GM12874 (cell line): ENCODE measurements around the gene HECTD4.

Source experiments
- TF ChIP-seq, protein P1 (sequence below): IDR thresholded peaks from 2 replicates; pipeline ENCODE4 v1.5.1; 2011; ENCODE audit warnings: low read depth, mild to moderate bottlenecking, control low read depth, low read length, moderate library complexity; ENCODE audit not compliant: insufficient read depth

Gene HECTD4

DNA sequence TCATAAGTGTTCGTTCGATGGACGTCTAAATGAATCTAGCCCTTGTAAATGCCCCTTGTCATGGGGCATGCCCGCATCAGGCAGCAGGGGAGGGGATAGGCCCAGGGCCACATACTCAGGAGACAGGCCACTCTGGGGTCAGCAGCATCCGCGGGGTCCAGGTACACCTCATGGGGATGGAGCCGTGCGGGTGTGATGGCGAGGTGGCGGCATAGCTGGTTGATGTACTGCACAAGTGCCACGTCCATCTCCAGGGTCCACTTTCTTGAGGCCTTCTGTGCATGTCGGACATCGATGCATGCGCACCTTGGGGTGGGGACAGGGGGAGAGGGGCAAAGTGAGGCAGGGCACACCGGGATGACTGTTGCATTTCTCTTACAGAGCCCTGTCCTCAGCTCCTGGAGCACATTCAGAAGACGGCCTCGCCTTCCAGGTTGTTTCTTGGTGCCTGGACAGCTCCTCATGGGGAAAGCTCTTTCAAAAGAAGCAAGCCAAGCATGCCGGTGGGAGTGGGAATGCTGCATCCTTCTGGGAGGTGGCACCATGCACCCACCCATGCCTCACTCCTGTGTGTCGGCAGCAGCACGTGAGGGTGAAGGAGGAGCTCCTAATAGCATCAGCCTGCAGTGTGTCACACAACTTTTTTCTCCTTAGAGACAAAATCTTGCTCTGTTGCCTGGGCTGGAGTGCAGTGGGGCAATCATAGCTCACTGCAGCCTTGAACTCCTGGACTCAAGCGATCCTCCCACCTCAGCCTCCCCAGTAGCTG is 209.5 kb downstream of the HECTD4 start:
- TF ChIP-seq, protein P1, sequence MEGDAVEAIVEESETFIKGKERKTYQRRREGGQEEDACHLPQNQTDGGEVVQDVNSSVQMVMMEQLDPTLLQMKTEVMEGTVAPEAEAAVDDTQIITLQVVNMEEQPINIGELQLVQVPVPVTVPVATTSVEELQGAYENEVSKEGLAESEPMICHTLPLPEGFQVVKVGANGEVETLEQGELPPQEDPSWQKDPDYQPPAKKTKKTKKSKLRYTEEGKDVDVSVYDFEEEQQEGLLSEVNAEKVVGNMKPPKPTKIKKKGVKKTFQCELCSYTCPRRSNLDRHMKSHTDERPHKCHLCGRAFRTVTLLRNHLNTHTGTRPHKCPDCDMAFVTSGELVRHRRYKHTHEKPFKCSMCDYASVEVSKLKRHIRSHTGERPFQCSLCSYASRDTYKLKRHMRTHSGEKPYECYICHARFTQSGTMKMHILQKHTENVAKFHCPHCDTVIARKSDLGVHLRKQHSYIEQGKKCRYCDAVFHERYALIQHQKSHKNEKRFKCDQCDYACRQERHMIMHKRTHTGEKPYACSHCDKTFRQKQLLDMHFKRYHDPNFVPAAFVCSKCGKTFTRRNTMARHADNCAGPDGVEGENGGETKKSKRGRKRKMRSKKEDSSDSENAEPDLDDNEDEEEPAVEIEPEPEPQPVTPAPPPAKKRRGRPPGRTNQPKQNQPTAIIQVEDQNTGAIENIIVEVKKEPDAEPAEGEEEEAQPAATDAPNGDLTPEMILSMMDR = no peak

DNA sequence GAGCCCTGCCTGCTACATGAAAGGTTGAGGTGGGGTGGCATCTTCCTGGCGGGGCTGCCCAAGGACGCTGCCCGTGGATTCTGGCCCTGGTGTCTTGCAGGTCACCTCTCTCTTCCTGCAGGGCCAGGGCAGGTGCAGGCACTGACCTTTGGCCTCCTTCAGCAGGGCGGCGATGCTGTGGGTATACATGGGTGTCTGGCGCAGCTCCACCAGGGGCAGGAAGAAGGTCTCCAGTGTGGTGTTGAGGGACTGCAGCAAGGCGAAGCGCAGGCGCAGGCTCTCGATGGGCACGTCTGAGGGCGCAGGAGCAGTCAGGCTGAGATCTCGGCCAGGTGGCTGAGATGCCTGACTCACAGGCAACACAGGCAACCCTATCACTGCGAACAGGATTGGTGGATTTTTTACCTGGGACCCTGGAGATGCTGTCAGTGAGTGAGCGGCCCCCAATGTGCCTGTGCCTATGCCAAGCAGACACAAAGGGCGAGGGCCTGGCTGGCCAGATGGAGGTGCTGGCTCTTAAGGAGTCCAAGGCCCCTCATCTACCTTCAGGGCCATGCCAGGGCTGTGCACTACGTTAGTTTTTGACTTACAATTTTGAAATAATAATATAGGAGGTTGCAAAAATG is 211.1 kb downstream of the HECTD4 start:
- TF ChIP-seq, protein P1 = no peak

DNA sequence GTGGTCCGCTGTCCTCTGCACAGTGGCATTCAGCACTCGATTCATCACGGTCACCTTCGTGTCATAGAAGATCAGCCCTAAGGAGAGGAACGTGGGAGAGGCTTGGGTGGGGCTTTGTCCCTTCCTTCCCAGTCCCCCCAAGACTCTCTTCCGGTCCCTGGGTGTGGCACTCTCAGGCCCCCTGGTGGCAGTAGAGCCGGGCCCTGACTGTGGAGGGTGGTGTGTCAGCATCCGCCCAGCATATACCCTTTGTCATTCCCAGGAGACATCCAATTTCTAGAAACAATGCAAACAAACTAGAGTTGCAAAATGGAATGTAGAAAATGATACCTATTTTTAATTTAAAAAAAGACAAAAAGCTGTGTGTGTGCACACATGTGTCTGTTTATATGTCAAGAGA is 211.9 kb downstream of the HECTD4 start:
- TF ChIP-seq, protein P1 = peak; percentile 49

DNA sequence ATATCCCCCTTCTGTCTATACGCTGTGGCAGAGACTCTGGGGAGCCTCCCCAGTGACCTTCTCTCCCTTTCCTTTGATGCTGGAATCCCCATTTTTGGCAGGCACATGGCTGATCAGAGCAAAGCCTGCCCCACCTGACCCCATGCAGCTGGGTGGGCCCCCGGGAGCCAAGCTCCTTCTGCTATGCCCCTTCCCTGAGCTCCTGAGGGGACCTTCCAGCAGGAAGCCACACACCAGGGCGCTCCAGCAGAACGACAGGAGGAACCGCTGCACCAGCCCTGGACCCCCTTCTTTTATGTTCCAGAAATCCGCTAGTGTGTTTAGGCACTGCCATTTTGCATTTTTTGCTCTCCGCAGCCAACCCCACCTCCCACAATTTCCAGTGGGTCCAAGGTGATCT is 212.3 kb downstream of the HECTD4 start:
- TF ChIP-seq, protein P1 = no peak

DNA sequence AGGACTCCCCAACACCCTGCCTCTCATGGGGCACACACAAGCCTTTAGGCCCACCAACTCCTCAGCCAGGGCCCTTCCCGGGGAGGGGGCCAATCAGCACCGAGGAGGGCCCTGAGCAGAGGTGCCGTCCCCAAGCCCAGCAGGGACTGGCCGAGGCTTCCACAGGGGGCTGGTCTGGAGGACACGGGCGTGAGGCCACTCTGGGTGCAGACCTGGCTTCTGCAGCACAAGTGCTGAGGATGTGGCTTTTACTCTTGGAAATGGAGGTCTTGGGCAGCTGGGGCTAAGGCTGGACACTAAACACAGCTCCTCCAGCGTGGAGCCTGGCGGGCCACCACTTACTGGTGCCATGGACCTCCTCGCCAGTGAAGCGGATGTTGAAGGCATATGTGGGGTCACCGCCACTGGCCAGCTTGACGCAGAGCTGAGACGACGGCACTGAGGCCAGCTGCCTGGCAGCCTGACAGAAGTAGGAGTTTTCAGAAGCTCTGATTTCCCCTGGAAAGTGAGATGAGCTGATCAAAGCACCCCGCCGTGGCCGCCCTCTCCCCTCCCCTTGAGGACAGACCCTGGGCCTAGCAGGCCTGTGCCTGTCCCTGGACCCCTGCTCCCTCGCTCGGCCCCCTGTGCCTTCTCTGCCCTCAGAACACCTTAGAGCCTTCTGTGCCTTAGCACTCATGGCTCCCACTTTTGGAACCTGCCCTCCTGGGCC is 212.9 kb downstream of the HECTD4 start:
- TF ChIP-seq, protein P1 = no peak

DNA sequence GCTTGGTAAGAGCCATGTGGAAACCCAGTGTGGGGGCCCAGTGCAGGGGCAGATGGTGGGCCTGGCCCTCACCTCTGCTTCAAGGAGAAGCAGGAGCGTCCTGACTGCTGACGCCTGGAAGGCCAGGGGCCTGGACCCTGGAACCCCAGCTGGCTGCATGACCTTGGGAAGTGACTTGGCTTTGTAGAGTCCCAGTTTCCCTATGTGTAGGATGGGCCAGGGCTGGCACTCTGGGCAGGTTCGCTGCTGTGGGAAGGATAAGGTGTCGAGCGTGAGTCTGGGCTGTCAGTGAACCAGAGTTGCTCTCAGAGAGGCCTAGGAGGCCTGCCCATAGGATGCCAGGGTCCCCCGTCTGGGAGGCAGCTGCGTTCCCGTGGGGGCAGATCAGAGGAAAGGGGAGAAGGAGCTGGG is 213.7 kb downstream of the HECTD4 start:
- TF ChIP-seq, protein P1 = no peak
